GM19395 (cell line): ENCODE measurements around the gene C1orf52.

Experiments
- ATAC-seq: cut with Tn5 transposase; IDR thresholded peaks from one replicate; pipeline ENCODE4 v1.9.1; 2021; ENCODE audit warnings: mild to moderate bottlenecking, moderate library complexity; ENCODE audit not compliant: unreplicated experiment

Gene C1orf52

GRCh38 chr1:85237613-85238012, 21.8 kb downstream of the C1orf52 start:
- ATAC-seq = no peak

GRCh38 chr1:85230305-85230977, 29.0 kb downstream of the C1orf52 start:
- ATAC-seq = no peak

- no peak for ATAC-seq
These were observed 29.8 kb downstream of the C1orf52 start for GRCh38 chr1:85229574-85230097.

- no peak for ATAC-seq
These were observed 30.5 kb downstream of the C1orf52 start for GRCh38 chr1:85228972-85229371.

- ATAC-seq = no peak
These were observed 33.7 kb downstream of the C1orf52 start for GRCh38 chr1:85225624-85226380.

GRCh38 chr1:85224734-85225623, 34.5 kb downstream of the C1orf52 start:
- ATAC-seq = no peak

GRCh38 chr1:85224295-85224694, 35.2 kb downstream of the C1orf52 start:
- no peak for ATAC-seq

- no peak for ATAC-seq
These were observed 36.1 kb downstream of the C1orf52 start for GRCh38 chr1:85223334-85223733.

- no peak for ATAC-seq
These were observed 38.7 kb downstream of the C1orf52 start for GRCh38 chr1:85220756-85221201.

GRCh38 chr1:85219853-85220610, 39.4 kb downstream of the C1orf52 start:
- ATAC-seq = no peak

GRCh38 chr1:85216697-85217096, 42.8 kb downstream of the C1orf52 start:
- no peak for ATAC-seq

GRCh38 chr1:85214654-85215053, 44.8 kb downstream of the C1orf52 start:
- ATAC-seq = no peak

GRCh38 chr1:85208488-85208887, 51.0 kb downstream of the C1orf52 start:
- ATAC-seq = no peak

GRCh38 chr1:85203573-85204171, 55.8 kb downstream of the C1orf52 start:
- ATAC-seq = no peak

- no peak for ATAC-seq
These were observed 56.6 kb downstream of the C1orf52 start for GRCh38 chr1:85202864-85203255.

- no peak for ATAC-seq
These were observed 57.2 kb downstream of the C1orf52 start for GRCh38 chr1:85202092-85202863.

- peak; percentile 61 for ATAC-seq
These were observed 57.9 kb downstream of the C1orf52 start for GRCh38 chr1:85201340-85202091.
